Esophagus squamous epithelium (tissue), 5 donors: ENCODE measurements around the gene TFEB. TPM values are rescaled to one million over a fixed set of nuclear protein-coding genes. Genes with fewer than 3 reads are reported as not detected.

ENCODE experiments used
- DNase-seq: peaks from one replicate; lab custom pipeline; 2025; lab: John Stamatoyannopoulos, UW
- H3K27ac ChIP-seq, 4 donors: fragments of 200-600 bp; sonication (generic); one replicate each; pipeline ENCODE4 v1.5.1; 2016 to 2019; ENCODE audit warnings: mild to moderate bottlenecking in 1 of 4
- H3K27me3 ChIP-seq, 4 donors: fragments of 200-600 bp; sonication (generic); 1 replicate in 3 of 4; 2 replicates in 1 of 4; pipeline versions ENCODE4 v1.5.1 to v1.6.0; 2017 to 2021; ENCODE audit warnings: antibody characterized with exemption in 1 of 4
- H3K36me3 ChIP-seq, 3 donors: fragments of 200-600 bp; sonication (generic); one replicate each; pipeline ENCODE4 v1.5.1; 2016 to 2019
- H3K4me1 ChIP-seq, 3 donors: fragments of 200-600 bp; sonication (generic); one replicate each; pipeline ENCODE4 v1.5.1; 2017 to 2019
- H3K4me3 ChIP-seq, 4 donors: fragments of 200-600 bp; sonication (generic); 1 replicate in 3 of 4; 2 replicates in 1 of 4; pipeline ENCODE4 v1.5.1; 2016 to 2019; ENCODE audit warnings: mild to moderate bottlenecking in 2 of 4, moderate library complexity in 1 of 4
- H3K9me3 ChIP-seq, 3 donors: fragments of 200-600 bp; sonication (generic); one replicate each; pipeline ENCODE4 v1.5.1; 2016 to 2019
- CTCF ChIP-seq, 6 experiments: fragments of 450-650 bp in 4 of 6; fragments of 200-600 bp in 2 of 6; sonication (generic) in 2 of 6; IDR thresholded peaks; one replicate each; pipeline ENCODE4 v1.5.1; 2016 to 2019; ENCODE audit warnings: antibody characterized with exemption in 6 of 6, mild to moderate bottlenecking in 4 of 6, moderate library complexity in 4 of 6
- POLR2A ChIP-seq, 4 donors: fragments of 450-650 bp; IDR thresholded peaks; one replicate each; pipeline ENCODE4 v1.6.1; 2017; ENCODE audit warnings: antibody characterized with exemption in 4 of 4, mild to moderate bottlenecking in 4 of 4, moderate library complexity in 3 of 4
- WGBS, 2 donors: methylation state at CpG; one replicate each; pipeline ENCODE4 v1.1.5; 2018; 5-methylcytosine and 5-hydroxymethylcytosine counted together
- intact Hi-C: fragments of 100-400 bp; cut with DNase I; formaldehyde crosslinking; loops from one replicate; pipeline ENCODE4 v1.15.0; 2022
- total RNA-seq, 4 donors: library from RNA; depleted of rRNA; stranded (reverse); fragments of >200 nt; gene quantifications; one replicate each; pipeline ENCODE4 v1.1.0, GENCODE V29; 2016
- donor health status: DM: yes; HTN: yes; CAD: no.

TFEB gene
- total RNA-seq, 4 donors from 2014 or later: 7.0 to 17.5 (median 13.4) TPM

GRCh38 chr6:41732591-41733359 lies 2.6 kb downstream of the TFEB start:
- H3K9me3 ChIP-seq: no peaks in the 10 kb centered on the region
- H3K27ac ChIP-seq: peak overlapping the region; percentile 94 to 99 (median 96)
- TF ChIP-seq CTCF (IDR thresholded peaks at IDR 0.05) (no peak), POLR2A (IDR thresholded peaks at IDR 0.05) (peak in 1 of 4 donors; percentile 42)
- H3K36me3 ChIP-seq: peaks cover 0 to 9% (median 0%) of the 10 kb centered on the region in 3 donors
- 43 to 60% methylated on average over 4 to 7 of the region's 8 CpGs for WGBS, 2 donors
- no peak for DNase-seq
- H3K4me3 ChIP-seq: peak overlapping the region in 3 of 4 donors; percentile 80 to 93 (median 91)
- no peaks in the 10 kb centered on the region for H3K27me3 ChIP-seq
- peaks cover 26 to 78% (median 27%) of the 10 kb centered on the region in 3 donors for H3K4me1 ChIP-seq
- intact Hi-C loops: no loop called here

DNA sequence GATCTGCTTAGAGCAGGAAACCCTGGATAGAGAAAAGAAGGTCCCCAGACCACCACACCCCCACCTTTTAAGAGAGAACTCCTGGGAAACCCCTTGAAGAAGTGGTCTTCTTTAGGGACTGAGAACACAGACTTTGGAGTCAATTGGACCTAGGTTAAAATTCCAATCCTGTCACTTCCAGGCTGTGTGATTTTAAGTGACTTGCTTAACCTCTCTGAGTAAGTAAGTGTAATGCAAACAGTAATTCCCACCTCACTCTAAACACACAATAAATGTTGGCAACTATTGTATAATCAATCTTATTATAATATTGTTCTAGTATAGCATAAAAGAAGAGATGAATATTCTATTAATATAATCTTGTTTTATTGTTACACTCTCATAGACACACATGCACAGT lies 3.3 kb downstream of the TFEB start:
- H3K27ac ChIP-seq: peak overlapping the region in 1 of 4 donors; percentile 33
- no peak for DNase-seq
- H3K4me3 ChIP-seq: peak overlapping the region in 1 of 4 donors; percentile 93
- no peak for TF ChIP-seq POLR2A (IDR thresholded peaks at IDR 0.05)
- no peak for TF ChIP-seq CTCF (IDR thresholded peaks at IDR 0.05)
- H3K9me3 ChIP-seq: no peaks in the 10 kb centered on the region
- peaks cover 26 to 83% (median 29%) of the 10 kb centered on the region in 3 donors for H3K4me1 ChIP-seq
- H3K36me3 ChIP-seq: peaks cover 0 to 14% (median 0%) of the 10 kb centered on the region in 3 donors
- no peaks in the 10 kb centered on the region for H3K27me3 ChIP-seq
- intact Hi-C loops: no loop called here

DNA sequence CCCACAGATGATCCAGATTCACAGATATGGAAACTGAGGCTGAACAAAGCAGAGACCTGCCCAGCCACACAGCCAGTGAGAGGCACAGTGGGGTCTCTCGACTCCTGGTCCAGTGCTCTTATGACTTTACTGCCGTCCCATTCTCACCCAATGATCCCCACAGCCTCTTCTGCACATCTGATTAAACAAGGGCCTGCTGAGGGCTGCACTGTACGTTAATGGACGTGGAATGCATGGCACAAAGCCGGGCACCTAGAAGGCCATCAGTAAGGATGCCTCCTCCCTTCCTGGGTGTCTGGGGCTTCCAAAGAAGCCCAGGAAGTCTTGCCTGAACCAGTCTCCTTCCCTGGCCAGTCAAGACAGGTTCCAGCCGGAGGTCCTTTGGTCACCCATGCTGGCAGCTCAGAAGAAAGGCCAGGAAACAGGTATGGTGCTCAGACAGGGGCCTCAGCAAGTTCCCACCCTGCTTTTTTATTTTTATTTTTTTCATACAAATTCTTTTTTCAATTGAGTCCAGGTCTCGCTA lies 3.8 kb downstream of the TFEB start:
- Histone ChIP-seq H3K27ac (peak overlapping the region in 1 of 4 donors; percentile 33), H3K4me1 (peaks cover 26 to 83% (median 29%) of the 10 kb centered on the region in 3 donors)

GRCh38 chr6:41730531-41731436 lies 4.6 kb downstream of the TFEB start:
- H3K4me3 ChIP-seq: peak overlapping the region in 1 of 4 donors; percentile 22
- no peaks in the 10 kb centered on the region for H3K27me3 ChIP-seq
- TF ChIP-seq POLR2A (IDR thresholded peaks at IDR 0.05) (no peak), CTCF (IDR thresholded peaks at IDR 0.05) (no peak)
- H3K36me3 ChIP-seq: peaks cover 0 to 14% (median 0%) of the 10 kb centered on the region in 3 donors
- DNase-seq: no peak
- 58 to 69% methylated on average over 8 to 9 of the region's 9 CpGs for WGBS, 2 donors
- intact Hi-C loops: no loop called here
- H3K9me3 ChIP-seq: no peaks in the 10 kb centered on the region
- peaks cover 24 to 79% (median 25%) of the 10 kb centered on the region in 3 donors for H3K4me1 ChIP-seq
- H3K27ac ChIP-seq: no peak overlapping the region

More for the DNA sequence above, 3.8 kb downstream of the TFEB start:
- Histone ChIP-seq H3K4me3 (peak overlapping the region in 1 of 4 donors; percentile 22), H3K9me3 (no peaks in the 10 kb centered on the region), H3K27me3 (no peaks in the 10 kb centered on the region), H3K36me3 (peaks cover 0 to 14% (median 0%) of the 10 kb centered on the region in 3 donors)
- intact Hi-C loops: no loop called here
- TF ChIP-seq CTCF (IDR thresholded peaks at IDR 0.05) (no peak), POLR2A (IDR thresholded peaks at IDR 0.05) (no peak)
- 35 to 51% methylated on average over 4 to 6 of the region's 7 CpGs for WGBS, 2 donors
- no peak for DNase-seq
